Left kidney (tissue), 2 donors: ENCODE data around the gene TRUB2. TPM values are rescaled to one million over a fixed set of nuclear protein-coding genes. Genes with fewer than 3 reads are reported as not detected.
"Not testable (repeated sequence)": the region's sequence is repeated elsewhere in the genome, so short reads cannot be mapped to it uniquely, and the experiment has no call there.

Experiments
- DNase-seq: peaks from one replicate; pipeline ENCODE4 v3.0.0-alpha.2; 2013
- polyA plus RNA-seq: library from polyadenylated mRNA; unstranded; fragments of 120-200 nt; gene quantifications from one replicate; pipeline ENCODE4 v1.2.1, GENCODE V29; 2013; ENCODE audit not compliant: insufficient read length

TRUB2 gene
- polyA plus RNA-seq, 1 donor = 37.6 TPM

DNA sequence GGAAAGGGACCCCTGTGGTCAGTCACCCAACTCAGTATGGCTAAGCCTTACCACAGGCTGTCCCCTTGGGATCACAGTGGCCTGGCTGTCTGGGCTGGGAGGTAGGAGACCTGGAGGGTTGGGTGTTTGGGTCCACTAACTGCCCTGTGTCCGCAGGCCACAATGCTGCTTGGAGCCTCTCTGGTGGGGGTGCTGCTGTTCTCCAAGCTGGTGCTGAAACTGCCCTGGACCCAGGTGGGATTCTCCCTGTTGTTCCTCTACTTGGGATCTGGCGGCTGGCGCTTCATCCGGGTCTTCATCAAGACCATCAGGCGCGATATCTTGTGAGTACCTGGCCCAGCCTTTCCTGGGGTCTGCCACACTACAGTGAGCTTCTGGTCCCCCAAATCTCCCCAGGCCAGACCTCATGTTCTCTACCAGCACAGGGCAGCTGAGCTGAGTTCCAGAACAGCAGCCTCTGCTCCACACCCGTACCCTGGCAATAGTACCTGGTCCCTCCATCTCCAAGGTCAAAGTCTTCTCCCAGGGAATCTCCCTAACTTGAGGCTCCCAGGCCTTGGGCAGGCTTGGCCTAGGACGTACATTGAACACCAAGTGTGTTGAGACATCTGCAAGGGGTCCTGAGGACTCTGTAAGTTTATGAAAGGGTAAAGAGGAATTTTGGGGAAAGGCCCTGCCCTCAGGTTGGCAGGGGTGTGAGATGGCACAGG, 20.9 kb upstream of the TRUB2 start:
- no peak for DNase-seq

DNA sequence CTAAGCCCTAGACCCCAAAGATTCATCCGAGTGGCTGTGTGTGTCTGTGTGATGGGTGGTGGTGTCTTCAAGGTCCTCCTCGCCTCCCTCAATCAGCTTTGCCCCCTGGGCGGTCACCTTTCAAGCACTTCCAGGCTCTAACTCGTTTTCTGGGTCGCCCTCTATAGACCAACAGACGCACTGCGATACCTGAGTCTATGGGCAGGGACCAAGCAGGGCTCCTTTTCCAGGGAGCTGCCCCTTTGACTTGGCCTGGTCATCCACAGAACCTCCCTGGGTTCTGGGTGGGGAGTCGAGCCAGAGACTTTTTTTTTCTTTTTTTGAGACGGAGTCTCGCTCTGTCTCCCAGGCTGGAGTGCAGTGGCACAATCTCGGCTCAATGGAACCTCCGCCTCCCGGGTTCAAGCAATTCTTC, 19.2 kb upstream of the TRUB2 start:
- peak; percentile 51 for DNase-seq

DNA sequence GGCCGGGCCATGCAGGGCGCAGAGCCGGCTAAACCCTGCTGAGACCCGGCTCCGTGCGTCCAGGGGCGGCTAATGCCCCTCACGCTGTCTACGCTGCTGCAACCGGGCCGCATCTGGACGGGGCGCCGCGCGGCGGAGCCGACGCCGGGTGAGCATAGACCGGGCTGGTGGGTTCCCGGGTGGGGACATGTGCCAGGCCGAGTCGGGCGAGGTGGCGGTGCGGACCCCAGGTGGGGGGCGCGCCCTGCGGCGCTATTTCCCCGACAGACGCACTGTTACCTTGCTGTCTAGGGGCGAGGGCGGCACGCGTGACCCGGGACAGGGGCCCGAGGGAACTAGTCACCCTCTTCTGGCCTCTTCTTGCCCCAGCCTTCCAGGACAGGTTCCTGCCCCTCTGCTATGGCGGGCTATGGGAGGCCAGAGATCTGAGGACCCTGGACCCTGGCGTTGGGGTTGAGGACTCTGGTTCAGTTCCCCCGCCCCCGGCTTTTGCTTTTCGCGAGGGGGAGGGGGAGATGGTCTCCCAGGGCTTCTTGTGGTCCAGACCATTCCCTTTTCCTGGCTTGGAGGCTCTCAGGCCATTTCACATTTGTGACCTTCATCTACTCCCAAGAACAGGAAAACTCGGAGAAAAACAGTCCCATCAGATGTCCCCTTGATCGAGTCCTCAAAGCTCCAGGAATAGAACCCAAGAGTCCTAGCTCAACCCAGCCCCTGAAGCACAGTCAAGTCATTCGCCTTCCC, 18.6 kb upstream of the TRUB2 start:
- DNase-seq = no peak

DNA sequence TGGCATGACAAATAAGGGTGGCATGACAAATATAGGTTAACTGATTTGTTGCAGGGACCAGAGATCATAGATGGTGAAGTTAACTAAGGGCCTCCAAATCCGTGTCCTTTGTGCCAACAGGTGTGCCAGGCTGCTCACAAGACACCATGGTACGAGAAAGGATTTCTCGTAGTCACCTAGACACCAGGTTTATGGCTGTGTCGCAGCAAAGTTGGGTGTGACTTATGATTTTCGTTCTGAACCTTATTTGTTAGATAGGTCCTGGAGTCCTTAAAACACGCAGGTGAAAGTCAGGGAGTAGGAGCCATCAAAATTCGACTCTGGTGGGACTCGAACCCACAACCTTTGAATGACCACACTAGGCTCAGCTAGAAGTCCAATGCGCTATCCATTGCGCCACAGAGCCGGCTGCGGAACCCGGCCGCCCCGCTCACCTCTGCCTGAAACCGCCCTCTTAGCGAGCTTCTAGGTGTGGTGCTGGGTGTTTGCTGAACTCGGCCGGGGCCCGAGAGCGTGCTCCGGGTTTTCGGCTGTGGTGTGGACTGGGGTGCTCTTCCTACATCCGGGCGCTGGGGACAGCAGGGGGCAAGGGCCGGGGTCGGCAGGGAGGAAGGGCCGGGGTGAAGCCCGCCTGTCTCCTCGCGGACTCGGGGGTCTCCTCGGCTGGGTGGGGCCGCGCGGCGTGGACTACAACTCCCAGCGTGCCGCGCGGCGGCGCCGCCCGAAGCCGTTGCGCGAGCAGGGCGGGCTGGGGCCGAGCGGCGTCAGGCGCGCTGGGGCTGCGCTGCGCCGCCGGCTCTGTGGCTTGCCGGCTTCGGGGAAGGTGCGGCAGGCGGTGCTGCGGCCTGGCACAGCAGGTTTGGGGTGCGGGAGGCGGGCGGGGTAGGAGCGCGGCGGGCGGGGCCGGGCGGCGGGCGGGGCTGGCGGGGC, 17.8 kb upstream of the TRUB2 start, which contains the start of gene SLC27A4:
SLC27A4 (plus strand) TSS at position 767 of the 930 bp plus-strand sequence. CDS start 2,606 bp downstream, outside the sequence.
- DNase-seq = peak; percentile 62

DNA sequence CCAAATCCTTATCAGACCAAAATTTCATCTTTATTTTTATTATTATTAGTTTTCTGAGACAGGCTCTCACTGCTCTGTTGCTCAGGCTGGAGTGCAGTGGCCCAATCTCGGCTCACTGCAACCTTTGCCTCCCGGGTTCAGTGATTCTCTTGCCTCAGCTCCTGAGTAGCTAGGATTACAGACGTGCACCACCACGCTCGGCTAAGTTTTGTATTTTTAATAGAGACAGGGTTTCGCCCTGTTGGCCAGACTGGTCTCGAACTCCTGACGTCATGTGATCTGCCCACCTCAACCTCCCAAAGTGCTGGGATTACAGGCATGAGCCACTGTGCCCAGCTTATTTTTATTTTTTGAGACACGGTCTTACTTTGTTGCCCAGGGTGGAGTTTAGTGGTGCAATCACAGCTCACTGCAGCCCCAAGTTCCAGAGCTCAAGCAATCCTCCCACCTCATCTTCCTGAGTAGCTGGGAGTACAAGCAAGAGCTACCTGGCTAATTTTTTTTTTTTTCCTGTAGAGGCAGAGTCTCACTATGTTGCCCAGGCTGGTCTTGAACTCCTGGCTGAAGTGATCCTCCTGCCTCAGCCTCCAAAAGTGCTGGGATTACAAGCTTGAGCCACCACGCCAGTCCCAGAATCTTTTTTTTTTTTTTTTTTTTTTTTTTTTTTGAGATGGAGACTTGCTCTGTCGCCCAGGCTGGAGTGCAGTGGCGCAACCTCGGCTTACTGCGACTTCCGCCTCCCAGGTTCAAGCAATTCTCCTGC, 16.8 kb upstream of the TRUB2 start:
- not testable (repeated sequence) for DNase-seq

DNA sequence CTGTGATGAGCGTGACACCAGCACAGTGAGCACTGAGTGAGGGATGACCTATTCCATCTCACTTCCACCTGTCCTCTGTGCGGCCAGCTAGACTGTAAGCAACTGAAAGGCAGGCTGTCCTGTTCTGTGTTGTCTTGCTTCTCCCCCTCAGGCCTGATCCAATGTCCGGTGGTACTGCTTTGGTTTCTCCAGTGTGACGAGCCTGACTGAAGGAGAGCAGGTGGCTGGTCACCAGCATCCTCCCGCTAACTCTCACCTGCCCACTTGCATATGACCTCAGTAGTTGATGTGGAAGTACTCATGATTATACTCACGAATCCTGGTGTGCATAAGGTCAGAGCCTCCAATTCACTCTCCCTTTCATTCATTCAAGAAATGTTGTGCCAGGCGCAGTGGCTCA, 15.7 kb upstream of the TRUB2 start:
- no peak for DNase-seq

DNA sequence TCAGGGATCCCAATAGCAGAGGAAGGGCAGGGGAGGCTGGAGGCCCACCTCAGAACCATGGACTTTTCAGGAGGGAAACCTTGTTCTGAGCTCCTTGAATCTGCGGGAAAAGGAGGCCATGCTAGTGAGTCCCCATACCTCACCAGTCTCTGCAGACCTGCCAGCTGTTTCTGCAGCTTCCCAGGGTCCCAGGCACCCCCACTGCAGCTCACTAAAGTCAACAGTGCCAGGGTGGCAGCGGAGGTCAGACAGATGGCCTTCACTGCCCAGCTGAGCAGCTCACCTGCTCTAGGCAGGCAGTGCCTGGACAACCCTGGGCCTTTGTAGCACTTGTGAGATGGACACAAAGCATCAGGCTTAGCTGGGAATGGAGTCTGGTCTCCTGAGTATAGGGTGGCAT, 13.7 kb upstream of the TRUB2 start:
- DNase-seq = no peak

DNA sequence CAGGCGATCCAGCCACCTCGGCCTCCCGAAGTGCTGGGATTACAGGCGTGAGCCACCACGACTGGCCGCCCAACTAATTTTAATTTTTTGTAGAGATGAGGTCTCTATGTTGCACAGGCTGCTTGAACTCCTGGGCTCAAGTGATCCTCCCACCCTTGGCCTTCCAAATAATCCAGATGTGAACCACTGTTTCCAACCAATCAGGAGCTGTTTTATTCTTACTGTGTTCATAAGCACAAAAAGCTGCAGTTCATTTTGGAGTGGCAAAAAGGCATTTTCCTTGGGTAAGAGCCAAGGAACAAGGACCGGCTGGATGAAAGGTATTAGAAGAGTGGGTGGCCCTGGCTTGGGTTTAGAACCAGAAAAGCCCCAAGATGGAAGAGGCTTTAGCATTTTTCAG, 12.9 kb upstream of the TRUB2 start:
- no peak for DNase-seq

DNA sequence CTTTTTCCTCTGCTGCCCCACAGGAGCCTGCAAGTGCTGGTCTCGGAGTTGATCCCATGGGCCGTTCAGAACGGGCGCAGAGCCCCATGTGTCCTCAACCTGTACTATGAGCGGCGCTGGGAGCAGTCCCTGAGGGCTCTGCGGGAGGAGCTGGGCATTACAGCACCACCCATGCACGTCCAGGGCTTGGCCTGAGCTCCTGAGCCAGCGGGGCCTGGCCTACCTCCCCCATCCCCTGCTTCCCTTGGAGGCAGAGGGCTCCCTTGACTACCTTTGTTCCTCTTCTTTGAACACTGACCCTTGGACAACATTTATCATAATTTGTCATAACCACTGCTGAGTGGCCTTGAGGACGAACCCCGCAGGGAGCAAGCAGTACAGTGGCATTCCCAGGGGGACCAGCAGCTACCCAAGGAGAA, 11.2 kb upstream of the TRUB2 start:
- DNase-seq = no peak

DNA sequence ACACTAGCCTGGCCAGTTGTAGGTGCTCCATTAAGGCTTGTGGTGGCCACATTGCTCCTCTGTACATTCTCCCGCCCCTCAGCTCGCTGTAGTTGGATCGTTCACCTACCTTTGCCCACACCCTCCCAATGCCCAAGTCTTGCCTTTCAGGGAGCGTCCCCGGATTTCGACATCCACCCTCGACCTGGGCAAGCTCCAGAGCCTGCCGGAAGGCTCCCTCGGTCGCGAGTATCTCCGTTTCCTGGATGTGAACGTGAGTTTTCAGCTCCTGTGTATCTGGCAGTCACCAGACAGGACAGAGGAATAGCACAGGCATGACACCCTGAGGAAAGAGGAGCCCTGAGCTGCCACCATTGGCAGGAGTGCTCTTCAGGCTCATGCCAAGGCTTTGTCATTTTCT, 3.4 kb upstream of the TRUB2 start:
- DNase-seq = no peak

DNA sequence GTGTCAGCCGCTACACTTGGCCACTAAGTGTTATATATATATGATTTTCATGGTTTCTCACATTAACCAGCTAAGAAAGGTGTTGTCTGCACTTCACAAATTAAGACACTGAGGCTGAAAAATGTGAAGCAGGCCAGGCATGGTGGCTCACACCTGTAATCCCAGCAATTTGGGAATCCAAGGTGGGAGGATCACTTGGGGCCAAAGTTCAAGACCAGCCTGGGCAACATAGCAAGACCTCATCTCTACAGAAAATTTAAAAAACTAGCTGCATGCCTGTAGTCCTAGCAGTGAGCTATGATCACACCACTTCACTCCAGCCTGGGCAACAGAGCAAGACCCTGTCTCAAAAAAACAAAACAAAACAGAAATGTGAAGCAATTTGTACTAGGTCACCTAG, 2.2 kb upstream of the TRUB2 start:
- DNase-seq = no peak

DNA sequence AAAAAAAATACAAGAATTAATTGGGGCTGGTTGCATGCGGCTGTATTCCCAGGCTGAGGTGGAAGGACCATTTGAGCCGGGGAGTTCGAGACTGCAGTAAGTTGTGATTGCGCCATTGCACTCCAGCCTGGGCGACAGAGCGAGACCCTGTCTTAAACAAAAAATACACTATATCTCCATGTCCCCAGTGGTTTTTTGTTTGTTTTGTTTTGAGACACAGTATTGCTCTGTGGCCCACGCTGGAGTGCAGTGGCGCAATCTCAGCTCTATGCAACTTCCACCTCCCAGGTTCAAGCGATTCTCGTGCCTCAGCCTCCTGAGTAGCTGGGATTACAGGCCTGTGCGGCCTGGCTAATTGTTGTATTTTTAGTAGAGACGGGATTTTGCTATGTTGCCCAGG, 1.5 kb upstream of the TRUB2 start:
- no peak for DNase-seq

DNA sequence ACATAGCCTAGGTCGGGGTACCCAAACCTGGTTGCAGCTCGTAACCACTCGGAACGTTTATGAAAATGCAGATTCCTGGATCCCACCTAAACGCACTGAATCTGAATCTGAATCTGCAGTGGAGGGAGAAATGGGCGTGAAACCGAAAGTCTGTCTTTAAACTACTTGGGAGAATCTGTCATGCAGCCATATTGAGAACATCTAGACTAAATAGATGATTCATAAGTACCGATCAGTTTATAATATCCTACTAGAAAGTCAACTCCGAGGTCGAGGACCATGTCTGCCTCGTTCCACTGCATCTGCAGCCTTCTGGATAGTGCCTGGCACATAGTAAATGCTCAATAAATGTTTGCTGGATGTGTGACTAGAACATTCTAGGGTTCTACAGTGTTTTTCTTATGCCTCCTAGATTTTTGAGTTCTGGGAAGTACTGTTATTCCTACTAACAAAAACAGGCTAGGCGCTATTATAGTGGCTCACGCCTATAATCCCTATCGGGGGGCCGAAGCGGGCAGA, 1.0 kb upstream of the TRUB2 start:
- DNase-seq = no peak

DNA sequence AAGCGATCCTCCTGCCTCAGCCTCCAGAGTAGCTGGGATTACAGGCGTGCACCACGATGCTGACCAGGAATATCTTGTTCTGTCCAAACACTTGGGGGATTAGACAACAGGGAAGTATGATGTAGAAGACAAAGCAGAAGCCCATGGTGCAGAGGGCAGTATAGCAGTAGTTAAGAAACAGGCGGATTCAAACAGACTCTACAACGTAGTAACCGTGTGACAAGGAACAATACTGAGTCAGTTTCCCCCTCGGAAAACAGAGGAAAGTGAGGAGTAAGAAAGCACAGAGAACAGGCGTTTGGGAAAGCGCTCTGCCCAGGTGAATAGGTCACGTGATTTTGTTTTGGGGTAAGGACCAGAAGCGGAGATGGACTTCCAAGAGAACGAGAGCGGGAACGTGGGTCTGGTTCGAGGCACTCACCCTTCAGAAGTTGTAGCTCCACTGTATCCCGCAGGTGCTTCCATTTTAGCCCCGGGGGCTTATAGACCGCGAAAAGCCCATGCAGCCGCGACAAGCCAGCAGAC, 306 bp downstream of the TRUB2 start:
- DNase-seq = no peak

DNA sequence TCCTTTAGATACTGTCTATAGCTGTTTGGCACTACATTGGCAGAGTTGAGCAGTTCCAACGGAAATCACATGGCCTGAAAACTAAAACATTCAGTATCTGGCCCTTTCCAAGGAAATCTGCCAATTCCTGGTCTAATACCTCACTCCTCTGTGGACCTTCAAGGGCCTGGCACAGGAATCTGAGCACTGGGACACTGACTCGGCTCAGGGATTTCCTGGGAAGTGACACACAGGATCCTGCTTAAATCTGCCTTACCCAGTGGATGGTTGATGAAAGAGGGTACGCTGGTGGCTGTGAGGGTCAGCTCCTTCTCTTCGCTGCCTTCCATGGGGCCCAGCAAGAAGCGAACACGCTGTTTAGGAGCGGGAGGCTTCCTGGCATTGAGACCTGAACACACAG, 904 bp downstream of the TRUB2 start:
- DNase-seq = no peak

DNA sequence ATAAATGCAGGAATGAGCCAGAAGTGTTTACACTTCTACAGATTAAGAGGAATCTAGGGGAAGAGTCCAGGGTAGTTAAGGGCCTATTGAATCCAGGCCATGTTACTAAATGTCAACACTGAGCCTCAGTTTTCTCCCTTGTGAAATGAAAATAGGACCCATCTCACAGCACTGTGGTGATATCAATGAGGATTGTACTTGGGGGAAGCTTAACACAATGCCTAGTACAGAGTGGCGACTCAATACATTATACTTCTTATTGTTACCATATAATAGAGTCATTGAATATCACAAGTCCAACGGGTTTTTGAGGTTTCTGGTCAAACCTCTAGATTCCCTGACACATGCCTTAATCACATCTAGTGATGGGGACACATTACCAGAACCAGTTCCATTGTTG, 4.6 kb downstream of the TRUB2 start:
- DNase-seq = no peak

DNA sequence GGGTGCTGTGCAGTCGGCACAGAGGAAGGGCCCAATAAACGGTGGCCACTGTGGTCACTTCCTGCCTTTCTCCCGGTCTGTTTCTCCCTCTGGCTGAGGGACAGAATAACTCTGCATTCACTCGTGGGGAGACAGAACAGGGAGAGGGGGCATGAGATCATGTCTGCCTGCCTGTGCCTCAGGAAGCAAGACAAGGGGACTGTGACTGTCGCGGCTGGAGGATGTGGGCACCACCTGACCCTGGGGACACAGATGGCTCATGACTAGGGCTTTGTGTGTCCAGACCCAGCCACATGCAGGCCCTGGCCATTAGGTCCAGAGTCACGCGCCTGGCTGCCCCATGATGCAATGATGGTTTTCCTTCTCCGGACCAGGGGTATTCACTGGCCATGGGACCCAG, 5.8 kb downstream of the TRUB2 start:
- no peak for DNase-seq

DNA sequence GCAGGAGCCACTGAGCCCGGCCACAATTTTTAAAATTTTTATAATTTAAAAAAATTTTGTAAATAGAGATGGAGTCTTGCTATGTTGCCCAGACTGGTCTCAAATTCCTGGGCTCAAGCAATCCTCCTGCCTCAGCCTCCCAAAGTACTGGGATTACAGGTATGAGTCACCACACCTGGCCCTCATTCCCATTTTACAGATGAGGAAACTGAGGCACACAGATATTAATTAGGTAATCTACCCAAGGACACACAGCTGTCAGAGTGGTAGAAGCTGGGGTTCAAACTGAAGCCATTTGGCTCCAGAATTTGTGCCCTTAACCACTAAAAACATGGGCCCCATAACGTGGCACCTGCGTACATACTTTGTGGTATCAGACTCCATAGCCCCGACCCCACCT, 7.5 kb downstream of the TRUB2 start:
- no peak for DNase-seq

DNA sequence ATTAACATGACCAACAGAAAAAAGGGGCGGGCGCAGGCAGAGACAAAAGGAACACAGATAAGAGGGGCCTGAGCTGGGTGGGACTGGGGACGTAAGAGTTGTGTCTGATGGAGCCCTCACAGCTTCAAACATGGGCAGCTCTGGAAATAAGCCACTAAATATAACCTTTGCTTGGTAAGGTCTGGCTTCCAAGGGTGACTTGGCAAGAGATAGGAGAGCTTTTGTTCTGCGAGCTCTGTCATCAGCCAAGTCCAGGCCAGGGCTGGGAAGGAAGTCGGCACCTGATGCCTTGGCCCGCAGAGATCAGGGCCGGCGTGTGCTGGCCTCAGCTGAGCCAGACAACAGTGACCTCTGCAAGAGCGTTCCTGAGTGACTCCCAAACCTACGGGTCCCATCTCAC, 11.8 kb downstream of the TRUB2 start:
- DNase-seq = no peak

DNA sequence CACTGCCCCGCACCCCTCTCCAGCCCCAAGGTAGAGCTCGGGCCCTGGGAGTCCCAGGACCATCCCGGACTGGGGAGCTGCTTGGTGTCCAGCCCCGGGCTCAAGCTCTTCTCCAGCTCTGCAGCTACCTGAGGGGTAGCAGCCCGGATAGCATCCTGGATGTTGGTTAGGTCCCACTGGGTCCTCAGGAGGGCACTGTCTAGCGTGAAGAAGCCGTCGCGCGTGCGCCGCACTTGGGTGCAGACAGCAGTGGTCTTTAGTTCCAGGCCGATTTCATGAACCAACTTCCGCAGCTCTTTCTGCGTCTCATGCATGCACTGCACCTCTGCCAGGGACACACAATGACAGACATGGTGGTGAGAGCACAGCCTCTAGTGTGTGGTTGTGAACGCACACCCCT, 12.7 kb downstream of the TRUB2 start:
- no peak for DNase-seq

DNA sequence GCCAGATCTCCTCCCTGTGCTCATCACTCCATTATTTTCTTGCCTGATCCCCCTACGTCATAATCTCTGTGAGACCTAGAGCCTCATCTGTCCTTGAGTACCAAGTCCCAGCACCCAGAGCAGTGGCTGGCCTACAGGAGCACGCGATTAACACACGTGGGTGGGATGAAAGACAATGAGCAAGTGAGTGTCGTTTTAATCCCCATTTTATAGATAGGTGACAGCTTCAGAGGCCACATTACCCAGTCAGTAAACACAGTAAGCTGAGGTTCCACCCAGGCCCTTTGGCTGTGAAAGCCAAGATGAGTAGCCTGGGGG, 17.3 kb downstream of the TRUB2 start:
- no peak for DNase-seq
